ENCODE results near the gene RNF26. TPM values are rescaled to one million over a fixed set of nuclear protein-coding genes. Genes with fewer than 3 reads are reported as not detected.
A peak's percentile ranks its signal among the peaks of the same experiment; 100 is the strongest.

The RNF26 gene
- polyA plus RNA-seq, 1 experiment: 27.1 TPM

DNA sequence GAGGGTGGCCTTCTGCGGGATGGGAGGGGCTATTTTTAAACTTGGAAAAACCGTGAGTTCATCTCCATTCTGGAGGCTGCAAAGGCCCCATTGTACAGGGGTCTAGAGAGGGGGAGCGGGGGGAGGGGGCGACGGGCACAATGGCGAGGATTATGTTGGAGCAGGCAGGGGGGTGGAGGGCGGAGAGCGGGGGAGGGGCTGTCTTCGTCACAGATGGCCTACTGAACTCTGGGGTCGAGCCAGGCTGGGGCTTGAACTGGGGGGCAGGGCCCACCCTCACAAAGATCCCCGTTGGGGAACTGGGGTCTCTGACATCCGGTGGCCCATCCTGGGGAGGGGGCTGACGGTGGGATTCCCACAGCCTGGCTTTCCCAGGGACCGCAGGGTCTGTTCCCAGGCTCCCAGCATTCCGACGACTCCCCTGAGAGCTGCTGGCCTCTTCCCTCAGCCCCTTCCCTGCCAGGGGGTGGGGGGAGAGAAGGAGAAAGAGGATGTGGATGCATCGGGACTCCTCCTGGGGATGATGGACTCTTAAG, 14.0 kb upstream of the RNF26 start:
- TF ChIP-seq, protein P1, sequence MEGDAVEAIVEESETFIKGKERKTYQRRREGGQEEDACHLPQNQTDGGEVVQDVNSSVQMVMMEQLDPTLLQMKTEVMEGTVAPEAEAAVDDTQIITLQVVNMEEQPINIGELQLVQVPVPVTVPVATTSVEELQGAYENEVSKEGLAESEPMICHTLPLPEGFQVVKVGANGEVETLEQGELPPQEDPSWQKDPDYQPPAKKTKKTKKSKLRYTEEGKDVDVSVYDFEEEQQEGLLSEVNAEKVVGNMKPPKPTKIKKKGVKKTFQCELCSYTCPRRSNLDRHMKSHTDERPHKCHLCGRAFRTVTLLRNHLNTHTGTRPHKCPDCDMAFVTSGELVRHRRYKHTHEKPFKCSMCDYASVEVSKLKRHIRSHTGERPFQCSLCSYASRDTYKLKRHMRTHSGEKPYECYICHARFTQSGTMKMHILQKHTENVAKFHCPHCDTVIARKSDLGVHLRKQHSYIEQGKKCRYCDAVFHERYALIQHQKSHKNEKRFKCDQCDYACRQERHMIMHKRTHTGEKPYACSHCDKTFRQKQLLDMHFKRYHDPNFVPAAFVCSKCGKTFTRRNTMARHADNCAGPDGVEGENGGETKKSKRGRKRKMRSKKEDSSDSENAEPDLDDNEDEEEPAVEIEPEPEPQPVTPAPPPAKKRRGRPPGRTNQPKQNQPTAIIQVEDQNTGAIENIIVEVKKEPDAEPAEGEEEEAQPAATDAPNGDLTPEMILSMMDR (IDR thresholded peaks at IDR 0.05; ENCODE audit: low read depth, low read length): no peak
- Histone ChIP-seq H3K4me3 (ENCODE audit: low read depth, low read length) (peak overlapping the region; percentile 41), H3K27ac (ENCODE audit: low read depth, low read length) (peak overlapping the region; percentile 65), H3K9me3 (ENCODE audit: control insufficient read depth, insufficient read depth, low read length) (no peaks in the 10 kb centered on the region; the same call in 1 of the 2 replicates), H3K27me3 (ENCODE audit: control insufficient read depth, insufficient read depth, low read length) (no peaks in the 10 kb centered on the region)
- ChIA-PET POLR2A (interaction anchor here (0.6 to 2.6 kb wide), 3 partner anchors 17 to 155 kb away, joined by 3 to 34 read pairs (median 5); partner anchors contain the start of gene CBL), CTCF (interaction anchor here (1.1 to 8.8 kb wide), 10 partner anchors 13 to 225 kb away, joined by 3 to 161 read pairs (median 10); partner anchors contain the start of genes C1QTNF5 and RNF26)
- DNase-seq (ENCODE audit: low read depth, low spot score): no peak

DNA sequence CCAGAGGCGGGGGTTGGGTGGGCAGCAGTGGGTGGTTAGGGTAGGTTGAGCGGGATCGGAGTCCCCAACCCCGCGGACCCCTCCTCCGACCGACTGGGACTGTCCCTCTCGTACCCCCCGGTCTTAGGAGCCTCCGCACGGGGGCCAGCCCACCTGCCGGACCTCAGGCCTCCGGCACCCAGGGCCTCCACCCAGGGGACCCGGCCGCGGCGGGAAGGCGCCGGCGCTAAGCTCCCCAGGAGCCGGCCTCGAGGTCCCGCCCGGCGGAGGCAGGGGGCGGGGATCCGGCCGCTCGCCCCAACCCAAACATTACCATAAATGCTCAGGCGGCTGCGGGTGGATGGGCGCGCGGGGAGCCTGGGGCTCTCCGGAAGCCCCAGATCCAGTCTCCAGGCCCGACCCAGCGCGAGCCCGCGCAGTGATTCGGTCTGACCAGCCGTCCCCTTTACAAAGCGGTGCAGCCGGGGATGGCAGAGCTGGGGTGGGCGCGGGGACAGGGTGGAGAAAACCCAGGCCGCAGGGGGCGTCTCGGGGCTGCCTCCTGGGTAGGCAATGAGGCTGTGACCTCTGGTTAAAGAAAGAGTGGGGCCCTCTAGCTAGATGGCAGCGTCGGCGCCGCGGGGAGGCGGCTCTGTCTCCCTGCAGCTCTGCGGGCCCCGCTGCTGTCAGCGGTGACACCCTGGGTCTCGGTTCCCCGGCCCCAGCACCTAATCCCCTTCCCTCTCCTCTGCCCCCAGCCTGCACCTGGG, 13.4 kb upstream of the RNF26 start:
- no peaks in the 10 kb centered on the region for H3K27me3 ChIP-seq (ENCODE audit: control insufficient read depth, insufficient read depth, low read length)
- DNase-seq (ENCODE audit: low read depth, low spot score): no peak
- peak overlapping the region; percentile 77 for H3K27ac ChIP-seq (ENCODE audit: low read depth, low read length)
- TF ChIP-seq, protein P1 (IDR thresholded peaks at IDR 0.05; ENCODE audit: low read depth, low read length): no peak
- CTCF ChIA-PET: interaction anchor here (0.6 to 8.8 kb wide), 16 partner anchors 12 to 226 kb away, joined by 3 to 161 read pairs (median 9); partner anchors contain the start of genes C1QTNF5, CBL and RNF26
- peak overlapping the region; percentile 48 for H3K4me3 ChIP-seq (ENCODE audit: low read depth, low read length)
- POLR2A ChIA-PET: interaction anchor here (0.6 to 2.6 kb wide), 5 partner anchors 13 to 156 kb away, joined by 3 to 34 read pairs (median 4); partner anchors contain the start of genes C1QTNF5, CBL and RNF26
- no peaks in the 10 kb centered on the region; the same call in 1 of the 2 replicates for H3K9me3 ChIP-seq (ENCODE audit: control insufficient read depth, insufficient read depth, low read length)

- CTCF ChIA-PET: interaction anchor here (1.1 to 8.8 kb wide), 11 partner anchors 11 to 213 kb away, joined by 3 to 161 read pairs (median 28); partner anchors contain the start of genes C1QTNF5, CBL and RNF26
- POLR2A ChIA-PET: interaction anchor here (2.0 to 2.6 kb wide), 2 partner anchors 15 to 18 kb away, joined by 4 to 34 read pairs; partner anchors contain the start of gene C1QTNF5
- DNase-seq (ENCODE audit: low read depth, low spot score): no peak
- TF ChIP-seq, protein P1 (IDR thresholded peaks at IDR 0.05; ENCODE audit: low read depth, low read length): no peak; the same call in 1 of the 2 replicates
- Histone ChIP-seq H3K27ac (ENCODE audit: low read depth, low read length) (no peak overlapping the region), H3K27me3 (ENCODE audit: control insufficient read depth, insufficient read depth, low read length) (no peaks in the 10 kb centered on the region), H3K4me3 (ENCODE audit: low read depth, low read length) (no peak overlapping the region), H3K9me3 (ENCODE audit: control insufficient read depth, insufficient read depth, low read length) (no peaks in the 10 kb centered on the region)
Observed at GRCh38 chr11:119322360-119322739, 12.0 kb upstream of the RNF26 start.

GRCh38 chr11:119322921-119323531, 11.3 kb upstream of the RNF26 start:
- no peak for DNase-seq (ENCODE audit: low read depth, low spot score)
- ChIA-PET CTCF (interaction anchor here (0.6 to 8.8 kb wide), 37 partner anchors 8 to 1122 kb away, joined by 3 to 161 read pairs (median 5); partner anchors contain the start of genes C1QTNF5, CBL, DPAGT1 and HINFP), POLR2A (interaction anchor here (2.0 kb wide), 1 partner anchor 18 kb away, joined by 4 read pairs; the partner anchor contains the start of gene C1QTNF5)
- TF ChIP-seq, protein P1 (IDR thresholded peaks at IDR 0.05; ENCODE audit: low read depth, low read length): no peak
- Histone ChIP-seq H3K27ac (ENCODE audit: low read depth, low read length) (no peak overlapping the region), H3K27me3 (ENCODE audit: control insufficient read depth, insufficient read depth, low read length) (no peaks in the 10 kb centered on the region), H3K9me3 (ENCODE audit: control insufficient read depth, insufficient read depth, low read length) (no peaks in the 10 kb centered on the region), H3K4me3 (ENCODE audit: low read depth, low read length) (no peak overlapping the region)

Data from AG04450 (cell line).